Hepatocyte (in vitro differentiated cells): ENCODE measurements around the gene FAM184A. TPM values are rescaled to one million over a fixed set of nuclear protein-coding genes. Genes with fewer than 3 reads are reported as not detected.

ENCODE experiments used
- DNase-seq: peaks from one replicate; pipeline ENCODE4 v3.0.0-alpha.2; 2016; ENCODE audit warnings: low spot score
- H2AFZ ChIP-seq: fragments of 200-600 bp; sonication (generic); 2 replicates; pipeline ENCODE4 v1.6.0; 2016; ENCODE audit warnings: antibody characterized with exemption, mild to moderate bottlenecking
- H3K27ac ChIP-seq: fragments of 200-600 bp; sonication (generic); 2 replicates; pipeline ENCODE4 v1.5.1; 2016; ENCODE audit warnings: mild to moderate bottlenecking
- H3K27me3 ChIP-seq: fragments of 200-600 bp; sonication (generic); 2 replicates; pipeline ENCODE4 v1.6.1; 2016
- H3K36me3 ChIP-seq: fragments of 200-600 bp; sonication (generic); replicated peaks from 2 replicates; pipeline ENCODE4 v1.5.1; 2016; ENCODE audit warnings: low read depth; ENCODE audit not compliant: insufficient read depth
- H3K4me1 ChIP-seq: fragments of 200-600 bp; sonication (generic); 2 replicates; pipeline ENCODE4 v1.5.1; 2016; ENCODE audit warnings: mild to moderate bottlenecking, moderate library complexity; ENCODE audit not compliant: insufficient read depth
- H3K4me2 ChIP-seq: fragments of 200-600 bp; sonication (generic); 2 replicates; pipeline ENCODE4 v1.6.0; 2016
- H3K4me3 ChIP-seq: fragments of 200-600 bp; sonication (generic); 2 replicates; pipeline ENCODE4 v1.5.1; 2016; ENCODE audit warnings: mild to moderate bottlenecking
- H3K79me2 ChIP-seq: fragments of 200-600 bp; sonication (generic); 2 replicates; pipeline ENCODE4 v1.6.0; 2017; ENCODE audit warnings: mild to moderate bottlenecking
- H3K9me2 ChIP-seq: fragments of 200-600 bp; sonication (generic); replicated peaks from 2 replicates; pipeline ENCODE4 v1.6.0; 2017; ENCODE audit warnings: mild to moderate bottlenecking; ENCODE audit not compliant: insufficient read depth
- H3K9me3 ChIP-seq: fragments of 200-600 bp; sonication (generic); 2 replicates; pipeline ENCODE4 v1.5.1; 2016; ENCODE audit warnings: low read depth, mild to moderate bottlenecking
- H4K20me1 ChIP-seq: fragments of 200-600 bp; sonication (generic); 2 replicates; pipeline ENCODE4 v1.6.0; 2016; ENCODE audit warnings: mild to moderate bottlenecking; ENCODE audit not compliant: insufficient read depth, poor library complexity, severe bottlenecking
- EZH2 ChIP-seq: fragments of 200-600 bp; sonication (generic); IDR thresholded peaks from 2 replicates; pipeline ENCODE4 v1.6.1; 2016; ENCODE audit warnings: antibody characterized with exemption, mild to moderate bottlenecking, borderline replicate concordance
- EZH2phosphoT487 ChIP-seq: fragments of 200-600 bp; sonication (generic); IDR thresholded peaks from one replicate; pipeline ENCODE4 v1.6.1; 2018; ENCODE audit warnings: antibody characterized with exemption, mild to moderate bottlenecking, low read depth, moderate library complexity; ENCODE audit not compliant: unreplicated experiment, severe bottlenecking
- WGBS: methylation state at CpG from one replicate; pipeline ENCODE4 v1.1.6; 2016; ENCODE audit warnings: low lambda C conversion rate; ENCODE audit errors: missing lambda C conversion rate; 5-methylcytosine and 5-hydroxymethylcytosine counted together
- polyA plus RNA-seq: library from polyadenylated mRNA; unstranded; fragments of >200 nt; fragmentation: Nextera tagmentation; extraction: Ambion mirVana; gene quantifications from 2 replicates; pipeline ENCODE4 v1.2.1, GENCODE V29; 2016
- total RNA-seq: library from RNA; depleted of rRNA; stranded (reverse); fragments of >200 nt; gene quantifications from 2 replicates; pipeline ENCODE4 v1.2.3, GENCODE V29; 2014
- TF ChIP-seq, protein P1 (sequence below): fragments of 200-600 bp; sonication (generic); IDR thresholded peaks from 2 replicates; pipeline ENCODE4 v1.5.1; 2016; ENCODE audit warnings: antibody characterized with exemption, mild to moderate bottlenecking; ENCODE audit not compliant: poor library complexity

FAM184A gene
- total and polyA plus RNA-seq, 2 experiments from 2014 or later: 5.6 to 14.1 TPM

DNA sequence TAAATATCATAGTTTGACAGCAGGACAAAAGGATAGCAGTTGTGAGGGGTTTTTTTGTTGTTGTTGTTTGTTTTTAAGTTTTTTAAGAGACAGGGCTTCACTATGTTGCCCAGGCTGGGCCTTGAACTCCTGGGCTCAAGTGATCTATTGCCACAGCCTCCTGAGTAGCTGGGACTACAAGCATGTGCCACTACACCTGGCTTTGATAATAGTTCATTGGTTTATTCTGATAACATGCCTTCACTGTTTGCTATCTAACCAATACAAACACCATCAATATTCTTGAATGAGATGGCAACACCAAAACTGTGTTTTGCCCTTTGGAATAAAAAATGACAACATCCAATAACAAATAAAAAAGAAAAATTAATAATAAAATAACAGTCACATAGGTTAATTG is 41.2 kb downstream of the FAM184A start:
- H3K4me1 ChIP-seq: peaks cover 4% of the 10 kb centered on the region
- H3K9me2 ChIP-seq: no peaks in the 10 kb centered on the region
- no peaks in the 10 kb centered on the region for H4K20me1 ChIP-seq
- H3K36me3 ChIP-seq: no peaks in the 10 kb centered on the region
- TF ChIP-seq EZH2 (no peak), EZH2phosphoT487 (no peak)
- TF ChIP-seq, protein P1, sequence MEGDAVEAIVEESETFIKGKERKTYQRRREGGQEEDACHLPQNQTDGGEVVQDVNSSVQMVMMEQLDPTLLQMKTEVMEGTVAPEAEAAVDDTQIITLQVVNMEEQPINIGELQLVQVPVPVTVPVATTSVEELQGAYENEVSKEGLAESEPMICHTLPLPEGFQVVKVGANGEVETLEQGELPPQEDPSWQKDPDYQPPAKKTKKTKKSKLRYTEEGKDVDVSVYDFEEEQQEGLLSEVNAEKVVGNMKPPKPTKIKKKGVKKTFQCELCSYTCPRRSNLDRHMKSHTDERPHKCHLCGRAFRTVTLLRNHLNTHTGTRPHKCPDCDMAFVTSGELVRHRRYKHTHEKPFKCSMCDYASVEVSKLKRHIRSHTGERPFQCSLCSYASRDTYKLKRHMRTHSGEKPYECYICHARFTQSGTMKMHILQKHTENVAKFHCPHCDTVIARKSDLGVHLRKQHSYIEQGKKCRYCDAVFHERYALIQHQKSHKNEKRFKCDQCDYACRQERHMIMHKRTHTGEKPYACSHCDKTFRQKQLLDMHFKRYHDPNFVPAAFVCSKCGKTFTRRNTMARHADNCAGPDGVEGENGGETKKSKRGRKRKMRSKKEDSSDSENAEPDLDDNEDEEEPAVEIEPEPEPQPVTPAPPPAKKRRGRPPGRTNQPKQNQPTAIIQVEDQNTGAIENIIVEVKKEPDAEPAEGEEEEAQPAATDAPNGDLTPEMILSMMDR: no peak
- H3K79me2 ChIP-seq: no peaks in the 10 kb centered on the region
- H3K27ac ChIP-seq: no peak overlapping the region
- H3K27me3 ChIP-seq: no peaks in the 10 kb centered on the region
- no peak overlapping the region for H2AFZ ChIP-seq
- no peaks in the 10 kb centered on the region for H3K9me3 ChIP-seq
- no peak for DNase-seq
- H3K4me3 ChIP-seq: no peak overlapping the region
- no peak overlapping the region for H3K4me2 ChIP-seq

DNA sequence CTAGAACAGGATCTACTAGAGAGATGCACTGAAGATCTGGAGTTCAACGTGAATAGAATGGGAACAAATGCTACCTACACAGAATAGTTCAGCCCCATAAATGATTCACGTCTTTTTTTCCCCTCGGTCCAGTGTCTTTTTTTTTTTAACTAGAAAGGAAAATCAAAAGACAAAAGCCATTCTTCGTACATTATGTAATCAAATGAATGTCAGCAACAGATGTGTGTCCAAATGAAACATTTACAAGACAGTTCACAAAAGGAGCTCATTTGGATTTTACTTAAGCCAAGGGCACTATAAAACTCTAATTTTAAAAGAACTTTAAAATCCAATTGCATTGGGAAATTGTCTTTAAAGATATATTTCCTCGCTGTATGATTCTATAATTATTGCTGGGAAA is 42.4 kb downstream of the FAM184A start:
- WGBS: 51% methylated on average over 5 of the region's 5 CpGs

DNA sequence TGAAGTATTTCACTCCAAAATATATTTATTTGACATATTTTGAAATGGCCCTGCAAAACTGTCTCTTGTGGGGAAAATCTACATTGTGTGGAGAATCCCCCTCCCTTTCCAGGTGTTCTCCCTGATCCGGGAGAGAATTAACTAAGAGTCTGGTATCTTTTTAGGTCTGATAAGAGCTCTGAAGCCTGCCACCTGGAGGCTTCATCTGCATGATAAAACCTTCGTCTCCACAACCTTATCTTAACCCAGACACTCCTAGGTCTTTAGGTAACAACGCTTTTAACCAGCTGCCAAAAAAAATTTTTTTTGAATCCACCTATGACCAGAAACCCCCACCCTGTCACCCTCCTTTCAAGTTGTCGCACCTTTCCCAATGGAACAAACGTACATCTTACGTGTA is 43.0 kb downstream of the FAM184A start:
- Histone ChIP-seq H3K4me2 (peak overlapping the region; percentile 53), H3K4me1 (peaks cover 4% of the 10 kb centered on the region), H3K4me3 (no peak overlapping the region), H3K79me2 (no peaks in the 10 kb centered on the region), H3K9me2 (no peaks in the 10 kb centered on the region), H3K27me3 (no peaks in the 10 kb centered on the region), H3K27ac (no peak overlapping the region), H4K20me1 (no peaks in the 10 kb centered on the region), H3K36me3 (no peaks in the 10 kb centered on the region), H2AFZ (no peak overlapping the region), H3K9me3 (no peaks in the 10 kb centered on the region)
- DNase-seq: no peak
- WGBS: 31% methylated on average over 6 of the region's 6 CpGs
- TF ChIP-seq EZH2 (no peak), EZH2phosphoT487 (no peak)
- TF ChIP-seq, protein P1: peak; percentile 14

More for the DNA sequence above, 42.4 kb downstream of the FAM184A start:
- Histone ChIP-seq H3K27ac (no peak overlapping the region), H3K79me2 (no peaks in the 10 kb centered on the region), H3K4me1 (peaks cover 4% of the 10 kb centered on the region), H4K20me1 (no peaks in the 10 kb centered on the region), H3K4me3 (no peak overlapping the region), H2AFZ (no peak overlapping the region), H3K27me3 (no peaks in the 10 kb centered on the region), H3K9me3 (no peaks in the 10 kb centered on the region), H3K4me2 (no peak overlapping the region), H3K9me2 (no peaks in the 10 kb centered on the region), H3K36me3 (no peaks in the 10 kb centered on the region)
- TF ChIP-seq, protein P1: no peak
- TF ChIP-seq EZH2: no peak
- DNase-seq: no peak

DNA sequence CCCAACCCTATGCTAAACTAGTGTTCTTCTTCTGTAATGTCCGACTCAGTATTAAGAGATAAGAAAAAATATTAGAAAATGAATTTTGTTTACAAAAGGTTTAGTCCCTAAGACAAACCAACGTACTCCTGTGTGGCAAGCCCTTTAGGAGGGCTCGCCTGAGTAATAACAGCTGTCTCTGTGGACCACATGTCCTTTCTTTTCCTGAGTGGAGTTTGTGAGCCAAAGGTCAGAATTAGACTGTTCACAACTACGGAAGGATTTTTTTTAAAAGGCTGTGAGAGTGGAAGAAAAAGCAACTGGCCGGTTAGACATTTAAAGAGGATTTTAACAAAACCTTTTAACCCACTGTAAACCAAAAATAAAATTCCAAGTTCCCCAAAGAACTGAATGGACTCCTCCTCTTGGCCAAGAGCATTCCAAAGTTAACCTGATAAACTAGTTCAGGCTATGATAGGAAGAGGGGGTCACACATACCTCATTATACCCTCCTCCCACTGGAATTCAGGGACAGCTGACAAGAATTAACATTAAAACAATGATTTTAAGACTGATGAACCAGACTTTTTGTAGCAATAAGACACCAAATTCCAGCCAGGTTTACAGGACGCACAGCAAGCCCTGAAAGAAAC is 43.5 kb downstream of the FAM184A start:
- H3K9me3 ChIP-seq: no peaks in the 10 kb centered on the region
- peaks cover 4% of the 10 kb centered on the region for H3K4me1 ChIP-seq
- no peaks in the 10 kb centered on the region for H3K79me2 ChIP-seq
- H4K20me1 ChIP-seq: no peaks in the 10 kb centered on the region
- H3K27me3 ChIP-seq: no peaks in the 10 kb centered on the region
- 16% methylated on average over 6 of the region's 6 CpGs for WGBS
- no peaks in the 10 kb centered on the region for H3K36me3 ChIP-seq
- peak overlapping the region; percentile 53 for H3K4me2 ChIP-seq
- no peak overlapping the region for H3K4me3 ChIP-seq
- peak overlapping the region; percentile 5 for H2AFZ ChIP-seq
- no peaks in the 10 kb centered on the region for H3K9me2 ChIP-seq
- TF ChIP-seq, protein P1: no peak
- no peak for TF ChIP-seq EZH2
- no peak for TF ChIP-seq EZH2phosphoT487
- peak; percentile 22 for DNase-seq
- no peak overlapping the region for H3K27ac ChIP-seq
